Lower leg skin (tissue), 3 donors: ENCODE measurements around the gene ATP2A1.

Experiments used
- CTCF ChIP-seq, 3 donors: fragments of 450-650 bp; IDR thresholded peaks; one replicate each; pipeline ENCODE4 v1.5.1; 2016; ENCODE audit warnings: antibody characterized with exemption in 3 of 3, mild to moderate bottlenecking in 3 of 3, moderate library complexity in 2 of 3
- POLR2A ChIP-seq, 2 donors: fragments of 450-650 bp; IDR thresholded peaks; one replicate each; pipeline ENCODE4 v1.6.1; 2016 to 2017; ENCODE audit warnings: antibody characterized with exemption in 2 of 2, mild to moderate bottlenecking in 1 of 2, moderate library complexity in 1 of 2

GRCh38 chr16:28838558-28838918, 39.8 kb upstream of the ATP2A1 start:
- TF ChIP-seq CTCF (IDR thresholded peaks at IDR 0.05): no peak
- no peak for TF ChIP-seq POLR2A (IDR thresholded peaks at IDR 0.05)
